Stimulated activated CD8-positive, alpha-beta memory T cell treated with anti-CD3 and anti-CD28 coated beads, Interleukin-15, amount 100 ng/mL, for 48 hours (primary cell): ENCODE results near the gene MBL2.

ENCODE experiments used
- DNase-seq, 2 donors: peaks; one replicate each; pipeline ENCODE4 v3.0.0-alpha.2; 2020; ENCODE audit warnings: low read depth in 2 of 2

MBL2 gene

DNA sequence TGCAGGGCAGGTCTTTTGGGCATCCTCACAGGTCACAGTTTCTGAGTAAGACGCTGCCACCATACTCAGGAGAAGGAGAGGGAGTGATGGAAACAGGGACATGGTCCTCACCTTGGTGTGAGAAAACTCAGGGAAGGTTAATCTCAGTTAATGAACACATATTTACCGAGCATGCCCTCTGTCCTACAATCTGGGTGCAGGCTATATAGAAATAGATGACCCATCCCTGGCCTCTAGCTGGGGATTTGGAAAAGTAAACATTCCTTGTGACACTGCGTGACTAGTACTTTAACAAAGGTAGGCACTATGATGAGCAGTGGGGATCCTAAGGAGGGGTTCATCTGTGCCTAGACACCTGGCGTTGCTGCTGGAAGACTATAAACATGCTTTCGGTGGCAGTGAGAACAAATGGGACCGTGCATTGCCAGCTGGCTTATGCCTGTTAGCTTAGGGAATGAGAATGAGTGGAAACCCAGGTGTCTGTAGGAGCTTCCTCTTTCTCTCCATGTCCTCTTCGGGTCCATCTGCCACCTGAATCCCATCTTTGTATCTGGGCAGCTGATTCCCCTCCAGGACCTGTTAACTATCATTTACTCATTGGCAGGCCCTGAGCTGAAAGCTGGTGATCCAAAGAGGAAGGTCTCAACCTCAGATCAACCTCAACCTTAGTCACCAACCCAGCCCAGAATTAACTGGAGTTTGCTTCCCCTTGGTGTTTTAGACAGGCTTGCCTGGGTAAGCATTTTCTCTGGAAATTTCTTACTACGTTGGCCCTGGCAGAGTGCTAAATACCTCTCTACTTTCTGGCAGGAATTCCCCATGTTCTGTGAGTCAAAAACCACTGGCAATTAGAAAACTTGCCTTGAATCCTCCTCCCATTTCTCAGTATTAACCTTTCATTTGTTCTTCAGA is 794 bp downstream of the MBL2 start:
- DNase-seq, result no peak

DNA sequence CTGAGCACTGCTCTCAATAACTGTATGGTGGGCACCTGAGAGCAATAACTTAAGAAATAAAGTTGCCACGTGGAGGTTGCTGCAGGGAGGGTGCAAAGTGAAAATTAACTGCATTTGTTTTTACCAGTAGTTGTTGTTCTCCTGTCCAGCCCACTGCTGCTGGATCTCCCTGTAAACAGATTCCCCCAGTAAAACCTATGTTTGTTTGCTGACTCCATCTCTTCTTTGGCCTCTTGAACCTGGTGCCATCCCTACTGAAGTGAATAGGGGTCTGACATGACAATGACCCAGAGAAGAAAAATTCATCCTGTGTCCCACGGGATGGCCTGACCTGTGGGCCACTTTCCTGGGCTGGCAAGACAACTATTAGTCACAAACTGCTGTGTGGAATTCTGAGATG is 1.7 kb downstream of the MBL2 start:
- DNase-seq, result no peak

DNA sequence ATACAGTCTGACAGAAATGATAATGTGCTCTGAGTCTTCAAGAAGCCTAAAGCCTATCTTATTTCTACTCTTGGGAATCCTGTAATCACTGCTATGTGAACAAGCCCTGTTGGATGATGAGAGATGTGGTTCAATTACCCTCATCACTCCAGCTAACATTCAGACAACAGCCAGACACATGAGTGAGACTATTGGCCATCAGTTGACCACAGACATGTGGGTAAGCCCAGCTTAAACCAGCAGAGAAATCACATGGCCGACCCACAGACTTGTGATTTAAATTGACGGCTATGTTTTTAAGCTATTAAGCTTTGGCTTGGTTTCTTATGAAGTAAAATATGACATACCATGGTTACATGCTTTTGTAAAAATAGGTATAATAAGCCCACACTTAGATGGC is 2.6 kb downstream of the MBL2 start:
- no peak for DNase-seq

DNA sequence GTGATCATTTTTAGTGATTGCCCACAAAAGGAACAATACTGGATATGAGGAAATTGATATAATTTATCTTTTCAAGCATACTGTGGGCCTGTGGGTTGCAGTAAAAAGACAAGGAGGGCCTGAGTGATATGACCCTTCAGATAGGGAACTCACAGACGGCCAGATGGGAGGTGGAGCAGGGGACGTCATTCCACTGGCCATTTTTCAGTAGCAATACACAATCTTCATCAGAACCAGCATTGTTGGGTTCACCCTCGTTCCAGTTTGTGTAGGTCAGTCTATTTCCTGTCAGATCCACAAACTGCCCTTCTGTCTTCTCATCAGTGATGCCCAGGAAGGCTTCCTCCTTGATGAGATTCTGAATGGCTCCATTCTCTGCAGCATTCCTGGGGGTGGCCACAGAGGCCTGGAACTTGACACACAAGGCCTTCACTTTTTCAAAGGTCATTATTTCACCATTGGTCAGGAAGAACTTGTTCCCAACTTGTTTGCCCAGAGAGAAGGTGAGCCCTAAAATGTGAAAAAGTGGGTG is 4.5 kb downstream of the MBL2 start:
- DNase-seq, result no peak

DNA sequence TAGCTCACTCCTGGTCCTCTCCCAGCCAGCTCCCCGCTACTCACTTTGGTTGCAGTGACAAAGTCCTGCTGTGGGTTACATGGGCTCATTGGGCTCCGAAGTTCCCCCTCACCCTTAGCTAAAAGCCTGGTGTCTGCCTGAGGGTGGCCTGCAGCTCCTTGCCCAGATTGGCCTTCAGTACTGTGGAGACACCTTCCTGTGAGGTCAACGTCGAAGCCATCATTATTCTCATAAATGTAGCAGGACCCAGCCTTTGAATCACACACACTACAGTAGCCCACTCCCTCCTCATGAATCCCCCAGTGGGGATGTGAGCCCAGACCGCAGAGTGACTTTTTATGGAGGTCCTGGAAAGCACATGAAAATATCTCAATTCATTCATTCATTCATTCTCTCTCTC is 10.5 kb downstream of the MBL2 start:
- no peak for DNase-seq

DNA sequence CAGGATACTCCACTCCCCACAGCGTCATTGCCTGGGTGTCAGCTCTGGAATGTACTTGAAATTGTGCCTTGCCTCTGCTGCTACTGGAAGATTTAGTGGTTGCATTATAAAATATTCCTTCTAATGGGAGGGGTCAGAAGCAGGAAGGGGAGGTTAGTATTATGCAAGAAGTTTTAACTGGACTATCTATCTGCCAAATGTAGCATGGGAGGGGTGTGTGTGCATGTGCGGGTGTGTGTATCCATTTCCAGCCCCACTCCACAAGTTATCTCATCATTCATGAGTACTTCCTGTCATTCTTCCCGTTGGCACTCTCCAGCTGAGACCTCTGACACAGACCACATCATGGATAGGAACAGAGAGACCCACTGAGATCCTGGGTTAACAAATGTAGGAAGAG is 13.4 kb downstream of the MBL2 start:
- no peak for DNase-seq

DNA sequence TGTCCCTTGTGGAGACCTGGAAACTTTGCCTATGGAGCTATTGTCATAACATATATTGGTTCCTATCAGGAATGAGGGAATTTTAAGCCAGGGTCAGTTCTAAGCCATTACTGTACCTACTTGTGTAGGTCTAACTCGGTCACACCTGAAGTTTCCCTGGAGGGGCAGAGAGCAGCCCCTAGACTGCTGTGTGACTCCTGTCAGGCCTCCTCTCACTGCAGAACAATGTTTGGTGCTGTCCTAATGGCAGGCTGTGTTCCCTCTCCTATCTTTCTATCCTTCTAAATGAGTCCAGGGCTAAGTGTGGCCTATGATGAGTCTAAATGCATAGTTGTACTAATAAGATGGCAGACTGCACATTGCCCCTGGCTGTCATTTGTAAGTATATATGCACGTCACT is 14.2 kb downstream of the MBL2 start:
- DNase-seq, result no peak

DNA sequence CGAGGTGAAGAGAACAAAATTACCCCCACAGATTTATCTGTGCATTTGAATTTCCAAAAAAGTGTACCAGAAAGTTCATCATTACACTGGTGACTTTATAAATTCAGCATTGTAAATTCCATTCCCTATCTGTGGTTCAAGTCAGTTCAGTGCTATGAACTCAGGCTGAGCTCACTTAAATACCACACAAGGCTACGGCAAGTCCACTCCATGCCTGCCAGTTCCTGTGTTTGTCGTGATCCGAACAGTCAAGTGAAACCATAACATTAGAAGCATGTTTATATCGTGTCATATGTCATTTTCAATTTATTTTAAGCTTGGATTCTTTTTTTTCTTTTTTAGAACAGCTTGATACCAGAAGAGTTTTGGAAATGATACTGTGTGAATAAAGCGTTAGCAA is 14.8 kb downstream of the MBL2 start:
- DNase-seq, result no peak

DNA sequence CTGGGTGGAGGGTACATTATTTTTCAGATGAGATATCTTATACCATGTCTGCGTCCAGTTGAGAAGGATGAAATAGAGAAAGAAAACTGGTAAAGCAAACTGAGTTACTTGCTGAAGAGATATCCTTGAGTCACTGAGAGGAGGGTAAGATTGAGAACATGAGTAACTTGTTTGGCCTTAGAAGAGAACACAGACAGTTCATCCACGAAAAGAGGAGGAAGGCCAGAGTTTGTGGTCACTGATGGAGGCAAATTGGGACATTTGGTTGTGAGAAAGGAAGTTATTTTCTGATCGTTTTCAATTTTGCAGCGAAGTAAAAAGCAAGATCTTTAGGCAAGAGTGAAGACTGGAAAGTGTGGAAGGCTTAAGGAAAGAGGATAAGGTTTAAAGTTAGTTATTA is 15.6 kb downstream of the MBL2 start:
- DNase-seq, result no peak

DNA sequence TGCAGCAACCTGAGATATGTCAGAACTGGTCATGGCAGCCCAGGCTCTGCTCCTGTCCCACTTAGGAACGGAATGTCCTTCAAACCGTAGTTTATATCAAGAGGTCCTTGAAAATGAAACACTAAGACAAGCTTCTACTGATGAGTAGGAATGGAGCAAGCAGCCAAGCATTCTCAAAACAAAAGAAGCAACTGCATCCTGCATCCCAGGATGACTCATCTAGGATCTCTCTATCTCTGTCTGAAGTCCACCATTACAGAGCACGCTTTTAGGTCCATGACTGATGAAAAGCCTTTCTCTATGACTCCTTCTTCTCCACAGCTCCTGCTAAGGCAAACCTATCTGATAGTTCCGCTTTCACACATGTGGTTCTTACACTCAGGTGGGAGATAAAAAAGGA is 16.3 kb downstream of the MBL2 start:
- no peak for DNase-seq

DNA sequence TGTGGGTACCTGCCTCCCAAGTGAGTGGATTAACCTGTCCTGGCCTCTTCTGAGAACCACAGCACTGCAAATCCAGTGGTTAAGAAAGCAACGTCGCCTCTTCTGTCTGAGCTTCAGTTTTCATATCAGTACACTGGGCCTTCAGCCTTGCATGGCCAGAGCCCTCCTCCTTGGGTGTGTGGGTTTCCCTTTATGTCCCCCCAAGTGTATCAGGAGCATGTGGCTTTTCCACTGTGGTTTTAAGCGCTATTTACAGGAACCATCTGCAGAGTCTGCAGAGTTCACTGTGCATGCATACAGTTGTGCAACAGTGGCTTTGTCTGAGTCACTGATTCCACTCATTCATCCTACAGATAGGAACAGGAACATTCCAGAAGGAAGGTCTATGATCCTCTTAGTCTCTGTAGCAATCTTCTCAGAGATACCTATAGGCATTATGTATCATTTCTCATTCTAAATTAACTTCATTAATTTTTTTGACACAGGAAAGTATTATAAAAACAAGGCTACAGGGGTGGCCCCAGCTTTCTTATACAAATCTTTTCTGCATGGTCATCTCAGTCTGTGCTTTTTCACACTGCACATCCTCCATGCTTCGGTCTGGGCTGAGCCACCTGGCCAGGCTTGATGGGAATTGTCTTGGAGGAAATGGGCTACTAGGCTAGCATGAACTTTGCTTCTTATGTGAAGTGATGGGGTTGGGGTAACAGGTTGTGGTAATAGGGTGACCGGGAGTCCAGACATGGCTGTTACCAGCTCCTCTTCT is 17.1 kb downstream of the MBL2 start:
- DNase-seq, result no peak

DNA sequence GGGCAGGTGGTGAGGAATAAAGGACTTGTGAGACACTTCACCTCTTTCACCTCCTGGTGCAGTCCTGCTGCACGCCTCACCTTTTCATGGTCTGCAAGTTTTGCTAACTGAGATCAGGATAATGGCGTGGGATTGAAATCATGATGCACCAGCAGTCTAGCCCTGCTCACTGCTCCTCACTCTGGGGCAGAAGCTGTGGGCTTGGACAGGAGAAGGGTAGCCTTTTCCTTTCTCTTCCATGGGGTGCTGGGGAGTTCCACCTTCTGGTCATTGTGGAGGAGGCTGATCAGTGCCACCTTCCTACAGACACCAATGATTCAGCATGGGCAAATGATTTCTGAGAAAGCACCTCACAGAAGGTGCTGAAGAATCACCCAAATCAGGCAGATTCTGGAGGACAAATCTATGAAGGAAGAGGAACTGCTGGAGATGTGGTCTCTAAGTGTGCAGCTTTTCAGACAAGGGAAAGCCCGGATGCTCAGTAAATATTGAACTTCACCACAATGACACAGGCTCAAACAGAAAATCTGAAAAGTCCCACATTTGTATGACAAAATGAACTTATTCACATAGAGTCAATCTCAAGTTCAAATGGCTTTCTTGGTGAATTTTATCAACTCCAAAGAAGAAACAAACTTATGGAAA is 19.7 kb downstream of the MBL2 start:
- DNase-seq, result no peak

DNA sequence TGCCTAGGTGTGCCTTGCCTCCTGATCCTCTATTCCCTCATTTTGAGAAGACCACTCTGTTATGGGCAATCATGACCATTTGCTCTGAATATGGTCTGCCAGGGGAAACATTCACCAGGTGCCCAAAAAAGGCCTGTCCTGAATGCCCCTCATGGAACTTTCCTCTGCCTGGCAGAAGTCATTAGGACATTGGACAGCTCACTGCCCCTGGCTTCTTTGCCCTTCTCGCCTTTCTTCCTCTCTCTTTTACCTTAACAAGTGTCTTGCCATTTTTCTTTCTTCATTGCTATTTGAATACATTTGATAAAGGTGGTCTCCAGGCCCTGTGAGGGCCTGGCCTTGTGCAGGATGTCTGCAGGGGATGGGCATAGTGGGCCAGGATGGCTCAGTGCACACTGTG is 20.3 kb downstream of the MBL2 start:
- no peak for DNase-seq

DNA sequence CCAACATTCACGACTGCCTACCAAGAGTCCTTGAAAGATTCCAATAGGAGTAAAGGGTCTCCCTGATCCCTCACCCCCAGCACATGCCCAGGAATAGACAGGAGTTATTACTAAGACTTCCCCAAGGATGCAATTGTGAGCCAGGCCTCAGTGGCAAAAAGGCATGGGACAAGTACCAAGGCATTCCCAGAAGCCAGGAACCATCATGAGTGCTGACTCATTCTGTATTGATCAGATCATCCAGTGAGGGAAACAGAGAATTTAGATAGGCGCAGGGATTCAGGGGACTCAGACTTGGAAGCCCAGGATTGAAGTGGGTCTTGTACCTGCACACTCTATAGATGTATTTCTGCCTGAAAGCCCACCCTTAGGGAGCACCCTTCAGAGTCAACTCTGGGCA is 21.2 kb downstream of the MBL2 start:
- no peak for DNase-seq

DNA sequence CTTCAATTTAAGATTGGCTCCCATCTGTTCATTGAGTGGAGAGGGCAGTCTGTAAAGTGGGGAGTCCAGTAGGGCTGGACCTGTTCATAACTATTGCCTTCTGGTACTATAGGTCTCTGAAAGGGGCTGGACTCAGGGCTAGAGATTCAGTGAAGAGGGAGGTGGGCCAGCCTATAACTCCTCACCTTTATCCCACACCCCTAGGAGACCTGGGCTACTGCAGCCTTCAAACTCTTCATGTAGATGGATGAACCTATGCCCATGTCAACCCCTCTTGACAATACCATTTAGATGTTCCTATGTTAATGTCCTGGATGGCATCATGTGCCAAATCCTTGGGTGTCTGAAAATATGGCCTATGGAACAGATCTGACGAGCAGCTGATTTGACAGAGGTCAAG is 22.0 kb downstream of the MBL2 start:
- no peak for DNase-seq

DNA sequence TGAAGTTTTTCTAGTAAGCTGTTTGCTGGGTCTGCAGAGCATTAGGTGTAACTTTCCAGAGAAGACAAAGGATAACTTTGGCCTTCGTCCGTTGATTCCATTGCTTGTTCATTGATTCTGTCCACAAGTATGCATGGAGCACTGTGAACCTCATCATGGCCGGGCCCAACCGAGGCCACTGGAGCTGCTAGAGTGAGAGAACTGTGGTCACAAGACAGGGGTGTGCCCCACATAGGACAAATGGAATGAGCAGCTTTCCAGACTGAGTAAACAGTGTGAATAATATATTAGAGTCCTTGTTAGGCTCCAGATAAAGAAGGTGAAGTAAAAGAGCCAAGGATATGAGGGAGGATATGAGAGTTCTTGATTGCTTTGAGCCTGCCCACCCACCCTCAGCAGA is 24.9 kb downstream of the MBL2 start:
- no peak for DNase-seq

DNA sequence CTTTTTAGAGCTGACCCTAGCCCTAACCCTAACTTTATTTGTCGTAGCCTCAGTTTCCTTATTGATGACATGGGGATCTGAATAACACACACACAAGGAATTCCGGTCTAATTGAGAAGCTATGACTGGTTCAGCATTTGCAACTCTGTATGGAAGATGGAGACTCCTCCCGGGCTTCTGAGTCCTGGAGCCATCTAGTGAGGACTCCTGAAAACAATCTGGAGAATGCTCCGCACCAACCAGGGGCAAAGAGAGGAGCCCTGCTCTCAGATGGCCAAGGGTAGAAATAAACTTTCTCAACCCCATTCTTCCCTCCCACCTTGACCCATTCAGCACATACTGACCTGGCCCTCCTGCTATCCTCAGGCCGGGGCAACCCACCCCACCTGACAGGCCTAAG is 26.4 kb downstream of the MBL2 start:
- no peak for DNase-seq

DNA sequence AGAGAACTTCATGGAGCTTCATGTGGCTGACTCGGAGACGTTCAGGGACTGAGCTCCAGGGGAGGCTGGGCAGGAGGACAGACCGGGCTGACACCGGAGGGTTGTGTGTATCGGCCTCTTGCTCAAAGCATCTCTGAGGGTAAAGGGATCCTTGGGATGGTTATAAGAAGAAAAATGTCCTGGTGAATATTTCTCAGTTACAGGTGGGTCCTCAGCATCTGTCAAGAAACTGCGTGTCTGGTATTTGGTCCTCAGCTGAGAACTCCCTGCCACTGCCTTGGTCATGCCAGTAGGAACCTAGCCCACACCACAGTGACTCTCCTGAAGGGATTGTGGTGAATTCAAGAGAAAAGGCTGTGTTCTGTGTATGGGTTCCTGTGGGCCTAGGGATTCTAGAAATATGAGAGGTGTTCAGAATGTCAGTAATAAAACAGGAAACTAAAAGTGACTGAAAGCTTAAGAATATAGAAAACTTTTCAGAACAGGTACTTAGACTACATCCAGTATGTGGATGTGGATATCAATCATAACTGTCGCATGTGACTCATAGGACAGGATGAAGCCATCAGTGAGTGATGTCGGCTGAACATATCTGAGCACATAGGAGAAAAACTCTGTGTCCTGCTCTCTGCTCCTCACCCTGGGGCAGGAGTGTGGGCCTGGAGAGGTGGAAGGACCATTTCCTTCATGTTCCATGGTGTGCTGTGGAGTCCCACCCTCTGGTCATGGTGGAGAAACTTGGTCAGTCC is 28.4 kb downstream of the MBL2 start:
- no peak for DNase-seq

DNA sequence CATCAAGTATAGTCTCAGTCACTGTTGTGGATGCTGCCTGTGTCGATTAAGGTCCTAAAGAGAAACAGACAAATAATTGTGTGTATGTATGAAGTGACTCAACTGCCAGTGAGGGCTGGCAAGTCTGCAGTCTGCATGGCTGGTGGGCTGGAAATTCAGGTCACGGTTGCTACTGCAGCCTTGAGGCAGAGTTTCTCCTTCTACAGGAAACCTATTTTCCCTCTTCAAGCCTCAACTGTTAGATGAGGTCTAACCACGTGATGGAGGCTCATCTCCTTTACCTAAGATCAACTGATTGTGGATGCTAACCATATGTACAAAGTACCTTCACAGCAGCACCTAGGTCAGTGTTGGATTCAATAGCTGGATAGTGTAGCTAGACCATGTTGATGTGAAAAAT is 29.9 kb downstream of the MBL2 start:
- no peak for DNase-seq

DNA sequence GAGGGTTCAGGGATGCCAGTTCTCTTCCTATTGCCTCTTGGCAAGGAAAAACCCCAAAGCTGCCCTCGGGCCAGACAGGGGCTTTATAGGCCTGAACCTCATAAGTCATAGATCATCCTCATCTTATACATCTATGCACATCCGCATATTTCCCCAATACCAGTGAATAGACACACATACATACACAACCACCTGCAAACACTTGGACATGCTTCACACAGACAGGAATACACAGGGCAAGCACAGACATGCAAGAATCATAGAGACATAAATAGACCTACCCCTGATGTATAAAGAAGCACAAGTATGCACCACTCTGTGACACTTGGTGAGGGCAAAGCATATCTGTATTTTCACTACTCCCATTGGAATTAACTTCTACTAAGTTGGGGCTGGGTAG is 30.7 kb downstream of the MBL2 start:
- DNase-seq, result no peak

DNA sequence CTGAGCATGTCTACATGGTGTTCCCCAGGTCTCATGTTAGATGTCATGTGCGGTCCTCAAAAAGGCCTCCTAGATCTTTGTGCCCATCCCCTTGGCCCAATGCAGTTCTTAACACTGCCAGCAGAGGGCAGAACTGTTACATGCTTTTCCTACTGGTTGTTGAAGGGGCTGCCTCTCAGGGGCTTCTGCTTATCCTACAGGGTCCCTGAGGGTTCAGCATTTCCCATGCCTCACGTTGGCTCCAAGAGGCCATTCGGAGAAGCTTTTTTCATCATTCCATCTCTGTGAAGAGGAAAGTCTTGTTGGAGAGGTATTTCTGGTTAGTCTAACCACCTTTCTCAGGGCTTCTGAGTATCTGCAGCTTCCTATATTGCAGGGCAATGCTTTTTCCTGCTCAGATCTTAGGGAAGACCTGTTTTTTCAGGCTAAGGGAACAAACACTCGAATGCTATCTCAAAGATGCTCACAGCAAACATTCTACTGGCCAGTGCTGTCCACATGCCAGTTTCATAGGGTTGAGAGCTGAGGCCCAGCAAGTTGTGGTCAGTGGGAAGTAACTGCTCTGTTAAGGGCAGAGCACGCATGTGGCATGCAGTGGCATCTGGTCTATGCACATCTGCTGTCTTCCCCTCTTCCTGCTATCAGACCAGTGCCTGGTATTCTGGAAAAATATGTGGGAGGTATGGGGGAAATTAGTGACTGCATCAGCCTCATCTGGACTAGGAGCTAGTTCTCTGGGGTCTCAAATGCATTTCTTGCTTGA is 31.5 kb downstream of the MBL2 start:
- peak in 1 of 2 donors; percentile 5 for DNase-seq
